A549 (cell line): ENCODE data around the gene RPL37. TPM values are rescaled to one million over a fixed set of nuclear protein-coding genes. Genes with fewer than 3 reads are reported as not detected.

ENCODE experiments used
- ATAC-seq, 2 experiments: fragments of 200-7000 bp in 1 of 2; fragments of >200 bp in 1 of 2; cut with Nextera tagmentation in 1 of 2; cut with Tn5 transposase in 1 of 2; 3 replicates each; pipeline versions ENCODE4 v1.8.0 to v1.9.1; 2018 to 2020; ENCODE audit warnings: mild to moderate bottlenecking in 1 of 2, moderate library complexity in 1 of 2
- CTCF ChIA-PET: fragments of 300-600 bp; sonication (Branson Sonifier 250); formaldehyde crosslinking; extraction: SDS; loops from one replicate; lab custom pipeline; 2021; ENCODE audit warnings: antibody characterized with exemption, inconsistent platforms; lab: Yijun Ruan, JAX
- POLR2A ChIA-PET: fragments of 350-600 bp; formaldehyde crosslinking; extraction: SDS; loops from one replicate; lab custom pipeline; 2021; ENCODE audit warnings: antibody characterized with exemption, inconsistent platforms; lab: Yijun Ruan, JAX
- DNase-seq, 2 experiments: peaks; one replicate each; pipeline versions ENCODE4 v3.0.0 to v3.0.0-alpha.2; 2011 to 2016; ENCODE audit warnings: low read depth in 1 of 2, low spot score in 1 of 2
- FAIRE-seq: peaks from 2 replicates; lab custom pipeline; 2011; peaks lifted over from hg19 to GRCh38; lab: Jason Lieb, UNC
- H3K27ac ChIP-seq, 2 experiments: fragments of >200 bp; sonication (Bioruptor Twin); formaldehyde crosslinking; 3 replicates each; pipeline ENCODE4 v1.5.1; 2016 to 2017
- H3K4me1 ChIP-seq: fragments of >200 bp; sonication (Bioruptor Twin); formaldehyde crosslinking; 3 replicates; pipeline ENCODE4 v1.6.1; 2016
- H3K4me2 ChIP-seq: fragments of >200 bp; sonication (Bioruptor Twin); formaldehyde crosslinking; 3 replicates; pipeline ENCODE4 v1.6.1; 2016
- H3K4me3 ChIP-seq: fragments of >200 bp; sonication (Bioruptor Twin); formaldehyde crosslinking; 3 replicates; pipeline ENCODE4 v1.5.1; 2016
- H3K9me3 ChIP-seq: fragments of >200 bp; sonication (Bioruptor Twin); formaldehyde crosslinking; 3 replicates; pipeline ENCODE4 v1.6.1; 2016
- CBX8 ChIP-seq: fragments of 200-600 bp; sonication (generic); IDR thresholded peaks from 2 replicates; pipeline ENCODE4 v1.6.1; 2016
- CHD2 ChIP-seq: fragments of 150-350 bp; IDR thresholded peaks from 2 replicates; pipeline ENCODE4 v1.6.1; 2014; ENCODE audit warnings: low read length; ENCODE audit not compliant: partially characterized antibody
- EHMT2 ChIP-seq: fragments of 200-600 bp; sonication (generic); IDR thresholded peaks from 2 replicates; pipeline ENCODE4 v1.6.1; 2016; ENCODE audit warnings: antibody characterized with exemption, low read depth, mild to moderate bottlenecking, moderate library complexity
- ESRRA ChIP-seq: fragments of 150-350 bp; IDR thresholded peaks from 2 replicates; pipeline ENCODE4 v1.6.1; 2014; ENCODE audit warnings: mild to moderate bottlenecking, low read length, borderline replicate concordance
- FOSB ChIP-seq: fragments of 250-450 bp; sonication (Bioruptor Pico); IDR thresholded peaks from 2 replicates; pipeline ENCODE4 v1.5.0; 2020; ENCODE audit warnings: mild to moderate bottlenecking, moderate library complexity
- FOSL2 ChIP-seq, 2 experiments: fragments of 450-650 bp in 1 of 2; fragments of >200 bp in 1 of 2; sonication (Bioruptor Twin) in 1 of 2; formaldehyde crosslinking; IDR thresholded peaks; 2 replicates each; pipeline versions ENCODE4 v1.5.0 to v1.6.1; 2016 to 2020; ENCODE audit warnings: mild to moderate bottlenecking in 1 of 2, moderate library complexity in 1 of 2
- FOXS1 ChIP-seq: fragments of 250-450 bp; sonication (Bioruptor Pico); IDR thresholded peaks from 2 replicates; pipeline ENCODE4 v1.5.0; 2020; ENCODE audit warnings: mild to moderate bottlenecking, moderate library complexity
- GATA3 ChIP-seq: IDR thresholded peaks from 2 replicates; pipeline ENCODE4 v1.6.1; 2012; ENCODE audit warnings: borderline replicate concordance
- HDAC2 ChIP-seq: fragments of 200-600 bp; sonication (generic); IDR thresholded peaks from 2 replicates; pipeline ENCODE4 v1.6.1; 2016
- HOXA7 ChIP-seq: fragments of 250-450 bp; sonication (Bioruptor Pico); IDR thresholded peaks from 2 replicates; pipeline ENCODE4 v1.5.0; 2020; ENCODE audit warnings: mild to moderate bottlenecking, moderate library complexity
- HOXB13 ChIP-seq: fragments of 250-450 bp; sonication (Bioruptor Pico); IDR thresholded peaks from 2 replicates; pipeline ENCODE4 v1.5.0; 2020; ENCODE audit warnings: low read depth, mild to moderate bottlenecking, moderate library complexity
- HOXB5 ChIP-seq: fragments of 250-450 bp; sonication (Bioruptor Pico); IDR thresholded peaks from 2 replicates; pipeline ENCODE4 v1.5.0; 2020; ENCODE audit warnings: mild to moderate bottlenecking, moderate library complexity
- NFE2L2 ChIP-seq: fragments of 150-350 bp; conservative IDR thresholded peaks from 2 replicates; pipeline ENCODE4 v1.6.1; 2014; ENCODE audit warnings: low read length
- PHF8 ChIP-seq: fragments of 200-600 bp; sonication (generic); IDR thresholded peaks from 2 replicates; pipeline ENCODE4 v1.6.1; 2016; ENCODE audit warnings: low read depth, mild to moderate bottlenecking, antibody characterized with exemption, moderate library complexity, borderline replicate concordance
- RARB ChIP-seq: fragments of 250-450 bp; sonication (Bioruptor Pico); IDR thresholded peaks from 2 replicates; pipeline ENCODE4 v1.8.0; 2021; ENCODE audit warnings: mild to moderate bottlenecking, moderate library complexity
- SMC3 ChIP-seq: fragments of >200 bp; sonication (Bioruptor Twin); formaldehyde crosslinking; IDR thresholded peaks from 3 replicates; pipeline ENCODE4 v1.6.1; 2018; ENCODE audit warnings: inconsistent platforms
- ZNF302 ChIP-seq: fragments of 250-450 bp; sonication (Bioruptor Pico); IDR thresholded peaks from 2 replicates; pipeline ENCODE4 v1.9.0; 2021; ENCODE audit warnings: inconsistent platforms, mild to moderate bottlenecking, moderate library complexity
- ZSCAN20 ChIP-seq: fragments of 250-450 bp; sonication (Bioruptor Pico); IDR thresholded peaks from 2 replicates; pipeline ENCODE4 v1.8.0; 2022; ENCODE audit warnings: mild to moderate bottlenecking, moderate library complexity
- WGBS: methylation state at CpG from one replicate; pipeline ENCODE4 v1.1.6; 2017; ENCODE audit errors: missing lambda C conversion rate; 5-methylcytosine and 5-hydroxymethylcytosine counted together
- polyA plus RNA-seq, 4 experiments: library from polyadenylated mRNA; depleted of rRNA in 3 of 4; stranded (reverse); fragments of >200 nt; fragmentation: RNase III in 1 of 4; extraction: RNeasy Plus Mini Kit Qiagen cat#74134 plus additional on column Dnase treatment in 1 of 4; gene quantifications; 2 replicates in 3 of 4; 3 replicates in 1 of 4; pipeline ENCODE4 v1.2.3, GENCODE V29; 2011 to 2017
- TF ChIP-seq, protein P1 (sequence below): fragments of >200 bp; sonication (Bioruptor Twin); formaldehyde crosslinking; IDR thresholded peaks from 2 replicates; pipeline ENCODE4 v1.6.1; 2016
- TF ChIP-seq, protein P2 (sequence below): fragments of 450-650 bp; IDR thresholded peaks from 2 replicates; pipeline ENCODE4 v1.6.1; 2014; ENCODE audit warnings: antibody characterized with exemption
- TF ChIP-seq, protein P3 (sequence below): fragments of >200 bp; sonication (Bioruptor Twin); formaldehyde crosslinking; IDR thresholded peaks from 3 replicates; pipeline ENCODE4 v1.6.1; 2016
- TF ChIP-seq, protein P4 (sequence below): fragments of 250-450 bp; sonication (Bioruptor Pico); IDR thresholded peaks from 2 replicates; pipeline ENCODE4 v1.5.0; 2021; ENCODE audit warnings: mild to moderate bottlenecking, moderate library complexity, borderline replicate concordance

The RPL37 gene
- polyA plus RNA-seq, 2 of the 4 experiments (the other 2 are of a cell fraction) = 2,762 to 4,402 TPM

DNA sequence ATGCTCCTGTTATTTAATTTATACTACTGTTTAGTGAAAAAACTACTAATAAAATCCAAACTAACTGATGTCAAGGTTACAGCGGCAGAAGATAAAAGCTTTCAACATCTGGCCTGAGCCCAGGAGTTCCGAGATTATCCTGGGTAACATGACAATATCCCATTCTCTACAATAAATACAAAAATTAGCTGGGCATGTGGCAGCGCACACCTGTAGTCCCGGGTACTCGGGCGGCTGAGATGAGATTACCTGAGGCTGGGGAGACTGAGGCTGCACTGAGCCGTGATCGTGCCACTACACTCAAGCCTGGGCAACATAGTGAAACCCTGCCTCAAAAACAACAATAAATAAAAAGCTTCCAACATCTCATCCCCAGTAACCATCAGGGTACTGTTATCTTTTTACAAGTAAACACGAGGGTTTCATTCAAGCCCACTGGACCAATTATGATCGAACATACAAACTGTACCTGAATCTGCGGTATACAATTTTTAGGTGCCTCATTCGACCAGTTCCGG, 1.3 kb downstream of the RPL37 start:
- WGBS = 3% methylated on average over 13 of the region's 13 CpGs
- Histone ChIP-seq H3K27ac (peak overlapping the region; percentile 91 to 96), H3K4me2 (peak overlapping the region; percentile 84), H3K4me3 (peak overlapping the region; percentile 98), H3K9me3 (no peaks in the 10 kb centered on the region), H3K4me1 (peaks cover 39% of the 10 kb centered on the region)
- no peak for ATAC-seq
- POLR2A ChIA-PET = no interaction called here
- TF ChIP-seq EHMT2 (no peak), HDAC2 (no peak), HOXB13 (CRISPR knock-in tag) (no peak), FOSL2 (IDR thresholded peaks at IDR 0.05) (no peak), FOSL2 (CRISPR knock-in tag; IDR thresholded peaks at IDR 0.05) (no peak), ZNF302 (CRISPR knock-in tag) (no peak), SMC3 (no peak), NFE2L2 (no peak)
- TF ChIP-seq, protein P1, sequence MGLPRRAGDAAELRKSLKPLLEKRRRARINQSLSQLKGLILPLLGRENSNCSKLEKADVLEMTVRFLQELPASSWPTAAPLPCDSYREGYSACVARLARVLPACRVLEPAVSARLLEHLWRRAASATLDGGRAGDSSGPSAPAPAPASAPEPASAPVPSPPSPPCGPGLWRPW = no peak
- TF ChIP-seq, protein P2, sequence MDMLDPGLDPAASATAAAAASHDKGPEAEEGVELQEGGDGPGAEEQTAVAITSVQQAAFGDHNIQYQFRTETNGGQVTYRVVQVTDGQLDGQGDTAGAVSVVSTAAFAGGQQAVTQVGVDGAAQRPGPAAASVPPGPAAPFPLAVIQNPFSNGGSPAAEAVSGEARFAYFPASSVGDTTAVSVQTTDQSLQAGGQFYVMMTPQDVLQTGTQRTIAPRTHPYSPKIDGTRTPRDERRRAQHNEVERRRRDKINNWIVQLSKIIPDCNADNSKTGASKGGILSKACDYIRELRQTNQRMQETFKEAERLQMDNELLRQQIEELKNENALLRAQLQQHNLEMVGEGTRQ = no peak
- DNase-seq = no peak
- CTCF ChIA-PET = interaction anchor here (0.9 to 1.2 kb wide), 3 partner anchors 11 to 71 kb away, joined by 3 read pairs; no protein-coding TSS in a partner anchor
- no peak for FAIRE-seq

DNA sequence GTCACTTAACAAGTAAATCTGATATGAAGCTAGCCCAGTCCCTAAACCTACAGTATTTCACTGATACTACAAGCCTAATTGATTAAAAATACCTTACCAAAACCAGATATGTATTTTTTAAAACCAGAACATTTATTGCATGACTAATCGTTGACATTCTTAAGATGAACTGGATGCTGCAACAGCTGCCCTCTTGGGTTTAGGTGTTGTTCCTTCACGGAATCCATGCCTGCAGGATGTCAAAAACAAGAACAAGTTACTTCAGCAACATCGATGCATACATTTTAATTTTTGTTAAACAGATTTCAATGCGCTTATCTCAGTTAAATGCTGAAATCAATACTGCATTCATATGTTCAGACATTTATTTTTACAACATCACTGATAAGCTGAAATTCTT, 2.7 kb downstream of the RPL37 start:
- peak overlapping the region in 1 of 2 experiments; percentile 8; a peak in 1 of 6 replicates for H3K27ac ChIP-seq
- DNase-seq (no peak), FAIRE-seq (no peak), ATAC-seq (no peak)
- peak overlapping the region; percentile 98; the same call in 2 of the 3 replicates for H3K4me3 ChIP-seq
- ChIA-PET CTCF (interaction anchor here (1.3 to 1.8 kb wide), 3 partner anchors 17 to 57 kb away, joined by 3 to 4 read pairs (median 3); no protein-coding TSS in a partner anchor), POLR2A (interaction anchor here (1.5 kb wide), 1 partner anchor 34 kb away, joined by 10 read pairs; the partner anchor contains the start of gene PRKAA1)
- TF ChIP-seq HOXB13 (CRISPR knock-in tag) (no peak), FOSL2 (IDR thresholded peaks at IDR 0.05) (no peak), FOSL2 (CRISPR knock-in tag; IDR thresholded peaks at IDR 0.05) (peak; percentile 18; the same call in 1 of the 2 replicates)
- 74% methylated on average over 4 of the region's 4 CpGs for WGBS
- peaks cover 39% of the 10 kb centered on the region for H3K4me1 ChIP-seq
- peak overlapping the region; percentile 84 for H3K4me2 ChIP-seq
- H3K9me3 ChIP-seq = no peaks in the 10 kb centered on the region

DNA sequence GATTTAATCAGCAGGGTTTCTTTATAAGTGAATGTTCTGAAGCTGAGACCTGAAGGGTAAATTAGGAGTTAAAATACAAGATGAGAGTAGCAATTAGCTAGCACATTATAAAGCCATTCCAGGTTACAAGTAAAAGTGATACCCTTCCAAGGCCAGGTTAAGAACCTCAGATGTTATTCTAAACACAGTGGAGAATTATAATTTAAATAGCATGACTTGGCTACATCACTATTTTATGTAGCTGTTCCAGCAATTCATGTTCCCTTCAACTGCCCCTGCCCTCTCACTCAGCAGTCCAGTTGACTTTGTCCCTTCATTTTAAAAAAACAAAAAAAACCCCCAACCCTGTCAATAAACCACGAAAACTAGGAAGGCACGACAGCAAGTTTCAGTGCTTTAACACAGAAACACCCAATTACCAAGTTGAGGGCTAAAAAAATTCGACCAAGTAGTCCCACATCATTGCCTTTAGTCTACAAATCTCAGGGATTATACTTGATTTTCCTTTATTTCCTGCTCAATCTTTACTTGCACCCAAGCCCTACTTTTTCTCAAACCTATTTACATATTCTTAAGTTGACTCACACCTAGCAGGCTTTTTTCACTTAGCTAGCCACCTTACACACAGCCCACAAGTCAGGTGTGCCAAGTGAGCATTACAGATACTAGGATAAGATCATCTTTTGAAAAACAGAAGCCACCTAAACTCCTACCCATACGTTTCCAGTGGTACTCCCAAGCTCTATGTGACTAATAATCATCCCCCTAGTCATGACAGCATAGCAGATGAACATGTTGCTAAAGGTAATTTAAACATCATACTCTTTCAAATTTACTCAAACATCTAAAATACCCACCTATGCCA, 3.4 kb downstream of the RPL37 start:
- CTCF ChIA-PET = interaction anchor here (0.9 to 1.8 kb wide), 4 partner anchors 16 to 57 kb away, joined by 3 to 4 read pairs (median 3); no protein-coding TSS in a partner anchor
- 68% methylated on average over 4 of the region's 4 CpGs for WGBS
- POLR2A ChIA-PET = interaction anchor here (1.5 kb wide), 1 partner anchor 33 kb away, joined by 10 read pairs; the partner anchor contains the start of gene PRKAA1
- TF ChIP-seq ESRRA (no peak), CHD2 (no peak), HOXA7 (peak; percentile 79), FOXS1 (CRISPR knock-in tag) (no peak), ZSCAN20 (no peak), PHF8 (no peak), HOXB5 (CRISPR knock-in tag) (no peak), CBX8 (no peak), GATA3 (no peak), FOSB (CRISPR knock-in tag) (peak; percentile 81; the same call in 1 of the 2 replicates), RARB (CRISPR knock-in tag) (peak; percentile 23; the same call in 1 of the 2 replicates)
- TF ChIP-seq, protein P3, sequence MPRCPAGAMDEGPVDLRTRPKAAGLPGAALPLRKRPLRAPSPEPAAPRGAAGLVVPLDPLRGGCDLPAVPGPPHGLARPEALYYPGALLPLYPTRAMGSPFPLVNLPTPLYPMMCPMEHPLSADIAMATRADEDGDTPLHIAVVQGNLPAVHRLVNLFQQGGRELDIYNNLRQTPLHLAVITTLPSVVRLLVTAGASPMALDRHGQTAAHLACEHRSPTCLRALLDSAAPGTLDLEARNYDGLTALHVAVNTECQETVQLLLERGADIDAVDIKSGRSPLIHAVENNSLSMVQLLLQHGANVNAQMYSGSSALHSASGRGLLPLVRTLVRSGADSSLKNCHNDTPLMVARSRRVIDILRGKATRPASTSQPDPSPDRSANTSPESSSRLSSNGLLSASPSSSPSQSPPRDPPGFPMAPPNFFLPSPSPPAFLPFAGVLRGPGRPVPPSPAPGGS = no peak; the same call in 2 of the 3 replicates
- TF ChIP-seq, protein P4, sequence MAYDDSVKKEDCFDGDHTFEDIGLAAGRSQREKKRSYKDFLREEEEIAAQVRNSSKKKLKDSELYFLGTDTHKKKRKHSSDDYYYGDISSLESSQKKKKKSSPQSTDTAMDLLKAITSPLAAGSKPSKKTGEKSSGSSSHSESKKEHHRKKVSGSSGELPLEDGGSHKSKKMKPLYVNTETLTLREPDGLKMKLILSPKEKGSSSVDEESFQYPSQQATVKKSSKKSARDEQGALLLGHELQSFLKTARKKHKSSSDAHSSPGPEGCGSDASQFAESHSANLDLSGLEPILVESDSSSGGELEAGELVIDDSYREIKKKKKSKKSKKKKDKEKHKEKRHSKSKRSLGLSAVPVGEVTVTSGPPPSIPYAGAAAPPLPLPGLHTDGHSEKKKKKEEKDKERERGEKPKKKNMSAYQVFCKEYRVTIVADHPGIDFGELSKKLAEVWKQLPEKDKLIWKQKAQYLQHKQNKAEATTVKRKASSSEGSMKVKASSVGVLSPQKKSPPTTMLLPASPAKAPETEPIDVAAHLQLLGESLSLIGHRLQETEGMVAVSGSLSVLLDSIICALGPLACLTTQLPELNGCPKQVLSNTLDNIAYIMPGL (CRISPR knock-in tag) = no peak
- ATAC-seq (no peak), DNase-seq (no peak), FAIRE-seq (no peak)
- peaks cover 39% of the 10 kb centered on the region for H3K4me1 ChIP-seq
- H3K9me3 ChIP-seq = no peaks in the 10 kb centered on the region
- peak overlapping the region; percentile 84 for H3K4me2 ChIP-seq
- H3K27ac ChIP-seq = peak overlapping the region in 1 of 2 experiments; percentile 8; a peak in 1 of 6 replicates
- H3K4me3 ChIP-seq = peak overlapping the region; percentile 98; the same call in 1 of the 3 replicates
